HCEC 1CT (cell line): Measurements from ENCODE around the gene VSNL1.
A peak's percentile ranks its signal among the peaks of the same experiment; 100 is the strongest.

Experiments
- DNase-seq: peaks from one replicate; pipeline ENCODE4 v3.0.0-alpha.2; 2017

The VSNL1 gene

GRCh38 chr2:17649026-17649425, 108.5 kb downstream of the VSNL1 start:
- no peak for DNase-seq

- no peak for DNase-seq
These were observed 112.3 kb downstream of the VSNL1 start for GRCh38 chr2:17652681-17653394.

- no peak for DNase-seq
These were observed 117.3 kb downstream of the VSNL1 start for GRCh38 chr2:17657759-17658158.

GRCh38 chr2:17658251-17658843, 117.9 kb downstream of the VSNL1 start:
- DNase-seq, result peak; percentile 55

- DNase-seq, result no peak
These were observed 119.7 kb downstream of the VSNL1 start for GRCh38 chr2:17660219-17660618.

GRCh38 chr2:17661460-17661859, 121.0 kb downstream of the VSNL1 start:
- no peak for DNase-seq

- DNase-seq, result no peak
These were observed 122.2 kb downstream of the VSNL1 start for GRCh38 chr2:17662723-17663122.

- DNase-seq, result no peak
These were observed 124.0 kb downstream of the VSNL1 start for GRCh38 chr2:17664534-17664933.

GRCh38 chr2:17667898-17668297, 127.4 kb downstream of the VSNL1 start:
- DNase-seq, result no peak

- DNase-seq, result peak; percentile 94
These were observed 132.3 kb downstream of the VSNL1 start for GRCh38 chr2:17672583-17673317.

- DNase-seq, result no peak
These were observed 134.3 kb downstream of the VSNL1 start for GRCh38 chr2:17674817-17675216.

GRCh38 chr2:17680119-17680518, 139.6 kb downstream of the VSNL1 start:
- DNase-seq, result peak; percentile 46

GRCh38 chr2:17682098-17682857, 141.8 kb downstream of the VSNL1 start:
- no peak for DNase-seq

GRCh38 chr2:17683981-17684380, 143.5 kb downstream of the VSNL1 start:
- no peak for DNase-seq

GRCh38 chr2:17688600-17688999, 148.1 kb downstream of the VSNL1 start:
- DNase-seq, result no peak

GRCh38 chr2:17689010-17689409, 148.5 kb downstream of the VSNL1 start:
- DNase-seq, result no peak

- no peak for DNase-seq
These were observed 150.3 kb downstream of the VSNL1 start for GRCh38 chr2:17690776-17691175.
